HG02852 (cell line): ENCODE results near the gene CFAP100.

Experiments
- ATAC-seq: cut with Tn5 transposase; IDR thresholded peaks from one replicate; pipeline ENCODE4 v1.9.1; 2021; ENCODE audit warnings: mild to moderate bottlenecking, moderate library complexity; ENCODE audit not compliant: unreplicated experiment

CFAP100 gene

GRCh38 chr3:126419886-126420786 is 25.4 kb downstream of the CFAP100 start:
- ATAC-seq = no peak

- ATAC-seq = no peak
Observed at GRCh38 chr3:126421573-126422119, 26.9 kb downstream of the CFAP100 start.

GRCh38 chr3:126422121-126422520 is 27.4 kb downstream of the CFAP100 start:
- ATAC-seq = no peak

GRCh38 chr3:126422571-126423091 is 27.9 kb downstream of the CFAP100 start:
- ATAC-seq = no peak

- no peak for ATAC-seq
Observed at GRCh38 chr3:126423191-126424038, 28.7 kb downstream of the CFAP100 start.

GRCh38 chr3:126424039-126424717 is 29.5 kb downstream of the CFAP100 start:
- ATAC-seq = no peak

GRCh38 chr3:126424751-126425150 is 30.0 kb downstream of the CFAP100 start:
- ATAC-seq = no peak

- peak; percentile 87 for ATAC-seq
Observed at GRCh38 chr3:126431103-126431534, 36.4 kb downstream of the CFAP100 start.

- ATAC-seq = no peak
Observed at GRCh38 chr3:126432361-126433104, 37.8 kb downstream of the CFAP100 start.

- ATAC-seq = no peak
Observed at GRCh38 chr3:126433105-126433430, 38.4 kb downstream of the CFAP100 start.

GRCh38 chr3:126433496-126434263 is 39.0 kb downstream of the CFAP100 start:
- no peak for ATAC-seq

- ATAC-seq = no peak
Observed at GRCh38 chr3:126434264-126434590, 39.5 kb downstream of the CFAP100 start.

- ATAC-seq = no peak
Observed at GRCh38 chr3:126434931-126435411, 40.3 kb downstream of the CFAP100 start.

GRCh38 chr3:126435456-126436315 is 41.0 kb downstream of the CFAP100 start:
- ATAC-seq = no peak

- ATAC-seq = no peak
Observed at GRCh38 chr3:126436826-126437717, 42.4 kb downstream of the CFAP100 start.

GRCh38 chr3:126438186-126438585 is 43.5 kb downstream of the CFAP100 start:
- no peak for ATAC-seq

- no peak for ATAC-seq
Observed at GRCh38 chr3:126438746-126439145, 44.0 kb downstream of the CFAP100 start.
